ENCODE data around the gene PTMA. TPM values are rescaled to one million over a fixed set of nuclear protein-coding genes. Genes with fewer than 3 reads are reported as not detected.
A peak's percentile ranks its signal among the peaks of the same experiment; 100 is the strongest.

The PTMA gene
- total RNA-seq, 1 donor from 2014 or later = 913 TPM

DNA sequence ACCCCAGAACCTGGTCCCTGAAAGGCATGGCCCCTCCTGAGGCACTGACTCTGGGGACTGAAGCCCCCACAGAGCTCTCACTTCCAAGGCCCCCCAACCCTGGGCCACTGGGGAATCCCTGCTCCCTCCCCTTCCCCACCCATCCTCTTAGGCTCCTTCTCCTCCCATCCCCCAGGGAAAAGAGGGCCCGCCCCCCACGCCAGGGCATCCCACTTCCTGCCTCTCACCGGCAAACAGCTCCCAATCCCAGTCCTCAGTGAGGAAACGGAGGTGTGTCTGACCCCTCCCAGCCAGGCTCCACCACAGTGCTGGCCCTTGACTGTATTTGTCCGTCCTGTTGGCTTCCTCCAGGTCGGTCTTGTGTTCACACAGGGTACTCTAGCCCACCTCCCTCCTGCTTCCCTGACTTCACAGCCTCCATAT lies 35.0 kb upstream of the PTMA start:
- no peaks in the 10 kb centered on the region for H3K27me3 ChIP-seq (ENCODE audit: control insufficient read depth, insufficient read depth, low read length)
- no peak overlapping the region for H3K4me3 ChIP-seq (ENCODE audit: low read depth, low read length)
- TF ChIP-seq, protein P1, sequence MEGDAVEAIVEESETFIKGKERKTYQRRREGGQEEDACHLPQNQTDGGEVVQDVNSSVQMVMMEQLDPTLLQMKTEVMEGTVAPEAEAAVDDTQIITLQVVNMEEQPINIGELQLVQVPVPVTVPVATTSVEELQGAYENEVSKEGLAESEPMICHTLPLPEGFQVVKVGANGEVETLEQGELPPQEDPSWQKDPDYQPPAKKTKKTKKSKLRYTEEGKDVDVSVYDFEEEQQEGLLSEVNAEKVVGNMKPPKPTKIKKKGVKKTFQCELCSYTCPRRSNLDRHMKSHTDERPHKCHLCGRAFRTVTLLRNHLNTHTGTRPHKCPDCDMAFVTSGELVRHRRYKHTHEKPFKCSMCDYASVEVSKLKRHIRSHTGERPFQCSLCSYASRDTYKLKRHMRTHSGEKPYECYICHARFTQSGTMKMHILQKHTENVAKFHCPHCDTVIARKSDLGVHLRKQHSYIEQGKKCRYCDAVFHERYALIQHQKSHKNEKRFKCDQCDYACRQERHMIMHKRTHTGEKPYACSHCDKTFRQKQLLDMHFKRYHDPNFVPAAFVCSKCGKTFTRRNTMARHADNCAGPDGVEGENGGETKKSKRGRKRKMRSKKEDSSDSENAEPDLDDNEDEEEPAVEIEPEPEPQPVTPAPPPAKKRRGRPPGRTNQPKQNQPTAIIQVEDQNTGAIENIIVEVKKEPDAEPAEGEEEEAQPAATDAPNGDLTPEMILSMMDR (IDR thresholded peaks at IDR 0.05; ENCODE audit: insufficient read depth, low read length, poor library complexity, severe bottlenecking) = no peak
- no peaks in the 10 kb centered on the region for H3K36me3 ChIP-seq (ENCODE audit: control insufficient read depth, insufficient read depth, low read length)
- no peak for DNase-seq (ENCODE audit: low read depth)

DNA sequence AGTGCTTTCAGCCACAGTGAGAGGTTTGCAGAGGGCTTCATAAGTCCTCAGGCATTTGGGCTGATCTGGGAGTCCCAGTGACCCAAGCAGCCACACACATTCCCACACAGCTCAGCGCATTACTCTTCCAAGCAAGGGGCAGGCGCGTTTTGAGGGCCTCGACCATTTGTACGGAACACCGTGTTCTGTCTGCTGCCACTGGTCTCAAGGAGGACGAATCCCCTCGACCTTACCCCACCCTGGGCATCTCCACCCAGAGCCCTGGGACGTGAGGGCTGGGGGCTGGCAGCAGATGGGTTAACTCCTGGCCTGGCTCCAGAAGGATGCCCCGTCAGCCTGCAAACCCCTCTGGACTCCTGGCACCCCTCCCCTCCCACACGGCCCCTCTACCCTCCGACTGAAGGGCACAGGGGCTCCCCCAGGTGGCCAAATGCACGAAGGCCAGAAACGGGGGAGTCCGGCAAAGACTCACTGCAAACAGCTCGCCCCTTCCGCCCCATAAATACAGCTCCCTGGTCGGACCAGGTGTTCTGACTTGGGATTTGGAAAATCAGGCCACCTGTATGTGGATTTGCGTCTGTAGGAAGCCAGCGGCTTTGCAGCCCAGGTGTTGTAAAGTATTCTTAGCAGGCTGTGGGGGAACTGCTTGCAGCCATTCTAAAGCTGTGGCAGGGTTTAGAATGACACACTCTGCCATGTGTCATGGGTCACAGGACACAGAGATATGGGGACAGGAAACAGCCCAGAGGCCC lies 33.6 kb upstream of the PTMA start:
- Histone ChIP-seq H3K27me3 (ENCODE audit: control insufficient read depth, insufficient read depth, low read length) (no peaks in the 10 kb centered on the region), H3K4me3 (ENCODE audit: low read depth, low read length) (no peak overlapping the region), H3K36me3 (ENCODE audit: control insufficient read depth, insufficient read depth, low read length) (no peaks in the 10 kb centered on the region)
- TF ChIP-seq, protein P1 (IDR thresholded peaks at IDR 0.05; ENCODE audit: insufficient read depth, low read length, poor library complexity, severe bottlenecking) = peak; percentile 93
- no peak for DNase-seq (ENCODE audit: low read depth)

DNA sequence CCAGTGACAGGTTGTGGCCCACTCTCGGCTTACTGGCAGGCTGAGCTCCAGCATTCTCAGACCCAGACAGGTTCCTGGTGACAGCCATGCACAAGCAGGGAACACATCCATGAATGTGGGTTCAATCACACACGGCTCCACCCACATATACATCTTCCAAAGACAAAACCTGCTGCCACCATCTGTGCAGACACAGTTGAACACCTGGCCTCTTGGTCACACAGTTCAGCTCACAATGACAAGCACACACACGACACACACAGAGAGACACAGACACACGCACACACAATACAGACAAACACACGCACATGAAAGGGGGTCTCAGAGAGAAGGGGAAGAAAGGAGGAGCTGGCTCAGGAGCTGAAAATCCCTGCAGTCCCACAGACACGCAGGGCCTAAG lies 32.1 kb upstream of the PTMA start:
- TF ChIP-seq, protein P1 (IDR thresholded peaks at IDR 0.05; ENCODE audit: insufficient read depth, low read length, poor library complexity, severe bottlenecking) = no peak
- H3K27me3 ChIP-seq (ENCODE audit: control insufficient read depth, insufficient read depth, low read length) = no peaks in the 10 kb centered on the region
- no peak for DNase-seq (ENCODE audit: low read depth)
- H3K4me3 ChIP-seq (ENCODE audit: low read depth, low read length) = no peak overlapping the region
- no peaks in the 10 kb centered on the region for H3K36me3 ChIP-seq (ENCODE audit: control insufficient read depth, insufficient read depth, low read length)

DNA sequence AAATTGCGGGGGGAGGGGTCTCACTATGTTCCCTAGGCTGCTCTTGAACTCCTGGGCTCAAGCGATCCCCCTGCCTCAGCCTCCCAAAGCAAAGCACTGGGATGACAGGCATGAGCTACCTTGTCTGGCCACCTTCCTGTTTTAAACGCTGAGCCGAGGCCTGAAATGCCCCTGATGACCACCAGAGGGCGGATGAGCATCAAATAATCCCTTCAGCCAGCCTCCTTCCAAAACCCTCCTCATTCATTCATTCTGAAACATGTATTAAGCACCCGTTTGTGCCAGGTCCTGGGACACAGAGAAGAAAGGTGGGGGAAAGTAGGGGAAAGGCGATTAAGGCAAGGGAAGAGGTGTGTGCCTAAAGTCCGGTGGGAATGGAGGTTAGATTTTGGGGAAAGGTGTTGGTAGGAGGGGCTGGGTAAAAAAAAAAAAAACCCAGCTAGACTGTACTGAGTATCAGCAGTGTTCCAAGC lies 30.7 kb upstream of the PTMA start:
- H3K27me3 ChIP-seq (ENCODE audit: control insufficient read depth, insufficient read depth, low read length) = no peaks in the 10 kb centered on the region
- DNase-seq (ENCODE audit: low read depth) = no peak

DNA sequence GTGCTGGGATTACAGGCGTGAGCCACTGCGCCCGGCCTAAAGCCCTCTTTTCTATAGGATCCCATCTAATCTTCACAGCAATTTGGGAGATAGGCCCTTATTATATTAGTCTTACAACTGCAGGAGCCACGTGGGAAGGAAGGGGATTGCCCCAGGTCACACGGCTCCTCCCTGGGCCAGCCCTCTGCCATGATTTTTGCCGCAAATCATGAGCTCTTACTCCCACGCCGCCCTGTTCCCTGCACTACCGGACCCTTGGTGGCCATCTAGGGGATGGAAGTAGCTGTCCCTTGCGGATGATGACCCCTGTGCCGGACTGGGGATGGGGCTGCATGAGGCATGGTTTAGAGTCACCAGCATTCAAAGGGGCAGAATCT lies 28.4 kb upstream of the PTMA start:
- no peak overlapping the region for H3K4me3 ChIP-seq (ENCODE audit: low read depth, low read length)
- TF ChIP-seq, protein P1 (IDR thresholded peaks at IDR 0.05; ENCODE audit: insufficient read depth, low read length, poor library complexity, severe bottlenecking) = no peak
- no peak for DNase-seq (ENCODE audit: low read depth)
- no peaks in the 10 kb centered on the region for H3K27me3 ChIP-seq (ENCODE audit: control insufficient read depth, insufficient read depth, low read length)
- no peaks in the 10 kb centered on the region for H3K36me3 ChIP-seq (ENCODE audit: control insufficient read depth, insufficient read depth, low read length)

More for the DNA sequence above, 30.7 kb upstream of the PTMA start:
- H3K36me3 ChIP-seq (ENCODE audit: control insufficient read depth, insufficient read depth, low read length) = no peaks in the 10 kb centered on the region
- TF ChIP-seq, protein P1 (IDR thresholded peaks at IDR 0.05; ENCODE audit: insufficient read depth, low read length, poor library complexity, severe bottlenecking) = peak; percentile 91
- no peak overlapping the region for H3K4me3 ChIP-seq (ENCODE audit: low read depth, low read length)
